NCI-H345 (cell line): ENCODE data around the gene LCT.
"Not testable (repeated sequence)": the region's sequence is repeated elsewhere in the genome, so short reads cannot be mapped to it uniquely, and the experiment has no call there.

Experiments
- DNase-seq: peaks from one replicate; lab custom pipeline; 2025; lab: John Stamatoyannopoulos, UW

LCT gene

GRCh38 chr2:135797497-135798274, 39.3 kb downstream of the LCT start:
- peak; percentile 52 for DNase-seq

GRCh38 chr2:135796606-135797005, 40.4 kb downstream of the LCT start:
- no peak for DNase-seq

DNA sequence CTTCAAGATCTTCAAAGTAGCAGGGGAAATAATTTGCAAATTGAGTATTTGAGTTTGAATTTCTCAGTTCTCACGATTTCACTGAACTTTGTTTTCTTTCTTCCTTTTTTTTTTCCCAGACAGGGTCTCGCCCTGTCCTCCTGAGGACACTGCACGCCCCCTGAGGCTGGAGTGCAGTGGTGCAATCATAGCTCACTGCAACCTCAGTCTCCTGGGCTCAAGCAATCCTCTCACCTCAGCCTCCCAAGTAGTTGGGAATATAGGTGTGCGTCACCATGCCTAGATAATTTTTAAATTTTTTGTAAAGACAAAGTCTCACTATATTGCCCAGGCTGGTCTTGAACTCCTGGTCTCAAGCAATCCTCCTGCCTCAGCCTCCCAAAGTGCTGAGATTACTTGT, 41.3 kb downstream of the LCT start:
- DNase-seq = not testable (repeated sequence)

DNA sequence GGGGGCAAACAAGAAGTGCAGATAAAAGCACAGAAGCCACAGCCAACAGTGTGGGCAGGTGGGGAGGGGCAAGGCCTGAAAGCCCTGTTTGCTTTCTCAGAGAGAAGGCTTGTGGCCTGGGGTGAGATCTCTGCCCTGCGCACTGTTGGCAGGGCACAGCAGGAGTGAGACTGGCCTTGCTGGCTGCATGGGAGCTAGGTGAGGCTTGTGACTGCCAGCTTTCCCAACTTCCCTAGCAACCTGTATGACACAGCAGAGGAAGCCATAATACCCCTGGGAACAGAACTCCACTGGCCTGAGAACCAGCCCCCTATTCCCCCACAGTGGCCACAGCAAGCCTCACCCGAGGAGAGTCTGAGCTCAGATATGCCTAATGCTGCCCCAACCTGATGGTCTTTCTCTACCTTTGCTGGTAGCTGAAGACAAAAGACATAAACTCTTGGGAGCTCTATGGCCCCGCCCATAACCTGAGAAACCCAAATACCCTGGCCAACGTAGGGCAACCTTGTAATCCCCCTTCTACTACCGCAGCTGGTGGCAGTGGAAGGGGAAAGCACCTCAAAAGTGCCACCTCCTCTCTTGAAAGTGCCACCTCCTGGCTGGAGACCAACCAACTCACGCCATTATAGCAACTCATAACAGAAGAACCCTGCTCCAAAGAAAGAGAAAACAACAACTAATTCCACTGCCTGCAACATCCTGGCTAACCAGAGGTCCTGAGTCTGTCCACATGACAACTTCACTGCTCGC, 44.4 kb downstream of the LCT start:
- DNase-seq = no peak

GRCh38 chr2:135791418-135792190, 45.4 kb downstream of the LCT start:
- DNase-seq = no peak

- no peak for DNase-seq
Observed at GRCh38 chr2:135790423-135790822, 46.6 kb downstream of the LCT start.

DNA sequence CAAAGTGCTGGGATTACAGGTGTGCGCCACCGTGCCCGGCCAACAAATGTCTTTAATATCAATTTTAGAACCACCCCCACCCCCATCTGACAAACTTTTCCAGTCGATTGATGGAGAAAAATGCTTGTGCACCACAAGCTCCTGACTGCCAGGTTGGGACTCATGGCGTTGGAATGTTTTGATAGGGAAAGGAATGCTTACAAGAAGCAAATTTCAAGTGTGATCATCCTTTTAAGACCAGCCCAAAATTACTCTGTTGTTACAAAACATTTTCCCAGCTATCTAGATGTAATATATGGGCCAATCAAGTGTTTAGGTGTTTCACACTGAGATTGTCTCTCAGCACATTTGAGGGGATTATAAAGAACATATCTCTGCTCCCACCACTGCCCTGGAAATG, 50.2 kb downstream of the LCT start:
- DNase-seq = no peak

GRCh38 chr2:135785032-135785431, 52.0 kb downstream of the LCT start:
- no peak for DNase-seq

DNA sequence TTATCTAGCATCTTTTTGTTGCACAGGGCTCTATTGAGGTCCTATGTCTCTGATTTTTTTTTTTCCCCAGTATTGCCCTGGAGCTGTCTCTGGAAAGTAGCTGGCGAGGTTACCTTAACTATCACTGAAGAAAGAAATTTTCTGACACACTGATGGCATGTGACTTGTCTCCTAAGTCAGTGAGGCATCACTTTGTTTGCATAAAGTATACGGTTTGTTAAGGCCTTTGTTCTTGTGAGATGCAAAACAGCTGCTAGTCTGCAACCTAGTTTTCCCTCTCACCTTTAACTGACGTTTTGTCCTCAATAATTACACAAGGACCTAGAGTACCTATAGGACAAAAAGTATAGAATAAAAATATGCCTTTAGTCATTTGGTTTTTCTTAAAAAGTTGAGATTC, 53.5 kb downstream of the LCT start:
- DNase-seq = no peak

GRCh38 chr2:135782231-135782630, 54.8 kb downstream of the LCT start:
- no peak for DNase-seq

GRCh38 chr2:135776367-135776766, 60.6 kb downstream of the LCT start:
- no peak for DNase-seq

- no peak for DNase-seq
Observed at GRCh38 chr2:135775420-135775819, 61.6 kb downstream of the LCT start.

DNA sequence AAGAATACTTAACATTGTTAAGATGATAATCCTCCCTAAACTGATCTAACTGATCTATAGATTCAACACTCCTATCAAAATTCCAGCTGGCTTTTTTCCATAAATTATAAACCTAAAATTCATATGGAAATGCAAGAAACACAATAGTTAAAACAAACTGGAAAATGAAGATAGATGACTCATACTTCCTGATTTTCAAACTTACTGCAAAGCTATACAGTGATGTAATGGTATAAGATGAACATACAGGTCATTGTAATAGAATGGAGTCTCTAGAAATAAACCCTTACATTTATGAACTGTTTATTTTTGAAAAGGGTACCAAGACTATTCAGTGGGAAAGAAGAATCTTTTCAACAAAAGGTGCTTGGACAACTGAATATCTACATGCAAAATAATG, 63.1 kb downstream of the LCT start:
- DNase-seq = no peak

DNA sequence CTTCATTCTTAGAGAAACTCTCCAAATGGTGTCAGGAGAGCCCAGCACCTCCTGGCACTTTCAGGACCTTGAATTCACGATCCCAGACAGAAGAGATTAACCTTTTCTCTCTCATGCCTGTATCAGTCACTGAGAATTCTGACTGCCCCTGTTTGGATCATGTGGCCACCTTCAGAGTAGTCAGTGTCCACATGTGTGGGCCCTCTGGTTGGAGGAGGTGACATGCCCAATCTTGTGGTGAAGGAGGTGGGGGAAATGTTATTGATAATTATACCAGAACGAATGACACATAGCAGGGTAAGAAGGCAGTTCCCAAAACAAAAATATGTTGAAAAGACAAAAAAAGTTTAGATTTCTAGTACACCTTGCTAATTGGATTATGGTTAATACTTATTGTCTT, 63.7 kb downstream of the LCT start:
- no peak for DNase-seq

- DNase-seq = no peak
Observed at GRCh38 chr2:135768863-135769262, 68.1 kb downstream of the LCT start.

- DNase-seq = no peak
Observed at GRCh38 chr2:135762530-135762929, 74.5 kb downstream of the LCT start.

GRCh38 chr2:135762022-135762421, 75.0 kb downstream of the LCT start:
- DNase-seq = no peak

- no peak for DNase-seq
Observed at GRCh38 chr2:135756692-135757091, 80.3 kb downstream of the LCT start.

- no peak for DNase-seq
Observed at GRCh38 chr2:135755573-135755972, 81.4 kb downstream of the LCT start.

- DNase-seq = no peak
Observed at GRCh38 chr2:135745545-135745944, 91.4 kb downstream of the LCT start.

- no peak for DNase-seq
Observed at GRCh38 chr2:135744760-135745314, 92.1 kb downstream of the LCT start.

DNA sequence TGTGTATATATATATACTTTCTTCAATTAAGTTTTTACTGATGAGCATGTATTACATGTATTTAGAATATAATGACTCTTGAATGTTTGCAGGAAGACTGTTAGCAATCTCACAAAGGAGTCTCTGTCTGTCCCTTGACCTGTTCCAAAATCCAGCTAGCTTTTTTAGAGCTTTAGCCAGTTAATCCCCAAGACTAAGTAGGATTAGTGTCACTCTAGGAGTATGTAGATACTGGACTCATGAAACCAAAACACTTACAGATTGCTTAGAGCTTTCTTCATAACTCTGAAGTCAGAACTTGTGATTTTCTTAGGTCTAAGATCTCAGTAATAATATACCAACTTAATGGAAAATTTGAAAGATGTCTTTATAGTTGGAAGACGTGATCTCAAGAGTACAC, 93.1 kb downstream of the LCT start:
- DNase-seq = no peak
